Esophagus muscularis mucosa (tissue), 3 donors: ENCODE data around the gene SRRM4.

Source experiments
- EP300 ChIP-seq: sonication (generic); formaldehyde crosslinking; IDR thresholded peaks from one replicate; pipeline ENCODE4 v1.6.1; 2017; ENCODE audit warnings: antibody characterized with exemption
- TF ChIP-seq, protein P1 (sequence below), 3 experiments: fragments of 200-600 bp in 2 of 3; fragments of 450-650 bp in 1 of 3; sonication (generic) in 2 of 3; IDR thresholded peaks; one replicate each; pipeline ENCODE4 v1.5.1; 2017 to 2019; ENCODE audit warnings: antibody characterized with exemption in 3 of 3, mild to moderate bottlenecking in 2 of 3, moderate library complexity in 1 of 3

DNA sequence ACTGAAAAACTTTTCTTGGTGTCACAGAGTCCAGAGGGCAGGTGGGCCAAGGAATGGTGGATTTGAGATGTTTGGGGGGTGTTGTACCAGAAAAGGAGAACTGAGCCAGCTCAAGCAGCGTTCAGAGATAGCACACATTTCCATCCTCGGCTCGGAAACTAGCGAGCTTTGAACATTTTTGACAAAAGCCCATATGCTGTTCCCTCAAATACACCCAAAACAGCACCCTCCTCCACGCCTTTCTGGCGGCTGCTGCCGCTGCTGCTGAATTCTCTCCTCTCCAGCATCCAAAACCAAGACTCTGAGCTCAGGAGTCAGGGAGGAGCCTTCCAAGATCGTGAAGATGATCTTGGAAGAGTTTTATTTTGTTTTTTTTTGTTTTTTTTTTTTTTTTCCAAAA is 961 bp downstream of the SRRM4 start:
- TF ChIP-seq, protein P1, sequence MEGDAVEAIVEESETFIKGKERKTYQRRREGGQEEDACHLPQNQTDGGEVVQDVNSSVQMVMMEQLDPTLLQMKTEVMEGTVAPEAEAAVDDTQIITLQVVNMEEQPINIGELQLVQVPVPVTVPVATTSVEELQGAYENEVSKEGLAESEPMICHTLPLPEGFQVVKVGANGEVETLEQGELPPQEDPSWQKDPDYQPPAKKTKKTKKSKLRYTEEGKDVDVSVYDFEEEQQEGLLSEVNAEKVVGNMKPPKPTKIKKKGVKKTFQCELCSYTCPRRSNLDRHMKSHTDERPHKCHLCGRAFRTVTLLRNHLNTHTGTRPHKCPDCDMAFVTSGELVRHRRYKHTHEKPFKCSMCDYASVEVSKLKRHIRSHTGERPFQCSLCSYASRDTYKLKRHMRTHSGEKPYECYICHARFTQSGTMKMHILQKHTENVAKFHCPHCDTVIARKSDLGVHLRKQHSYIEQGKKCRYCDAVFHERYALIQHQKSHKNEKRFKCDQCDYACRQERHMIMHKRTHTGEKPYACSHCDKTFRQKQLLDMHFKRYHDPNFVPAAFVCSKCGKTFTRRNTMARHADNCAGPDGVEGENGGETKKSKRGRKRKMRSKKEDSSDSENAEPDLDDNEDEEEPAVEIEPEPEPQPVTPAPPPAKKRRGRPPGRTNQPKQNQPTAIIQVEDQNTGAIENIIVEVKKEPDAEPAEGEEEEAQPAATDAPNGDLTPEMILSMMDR (IDR thresholded peaks at IDR 0.05): no peak
- no peak for TF ChIP-seq EP300
